Spleen (tissue), 11 donors: ENCODE results near the gene SLC5A6. TPM values are rescaled to one million over a fixed set of nuclear protein-coding genes. Genes with fewer than 3 reads are reported as not detected.

Experiments
- DNase-seq: peaks from one replicate; pipeline ENCODE4 v3.0.0-alpha.2; 2020
- H3K27ac ChIP-seq, 8 donors: fragments of 200-600 bp; sonication (generic) in 7 of 8; 1 replicate in 4 of 8; 2 replicates in 4 of 8; pipeline versions ENCODE4 v1.5.0 to v1.8.0; 2016 to 2021; ENCODE audit warnings: inconsistent platforms in 4 of 8, mild to moderate bottlenecking in 4 of 8, moderate library complexity in 1 of 8
- H3K27me3 ChIP-seq, 7 donors: fragments of 200-600 bp; sonication (generic) in 6 of 7; replicated peaks in 1 of 7; 1 replicate in 4 of 7; 2 replicates in 3 of 7; pipeline versions ENCODE4 v1.5.0 to v1.8.0; 2016 to 2021; ENCODE audit warnings: inconsistent platforms in 3 of 7, mild to moderate bottlenecking in 1 of 7
- H3K36me3 ChIP-seq, 6 donors: fragments of 200-600 bp; sonication (generic) in 5 of 6; 1 replicate in 4 of 6; 2 replicates in 2 of 6; pipeline versions ENCODE4 v1.5.0 to v1.8.0; 2016 to 2021; ENCODE audit warnings: inconsistent platforms in 2 of 6
- H3K4me1 ChIP-seq, 6 donors: fragments of 200-600 bp; sonication (generic) in 5 of 6; 1 replicate in 3 of 6; 2 replicates in 3 of 6; pipeline versions ENCODE4 v1.5.0 to v1.8.0; 2016 to 2021; ENCODE audit warnings: inconsistent platforms in 3 of 6
- H3K4me3 ChIP-seq, 8 donors: fragments of 200-600 bp; sonication (generic) in 7 of 8; 1 replicate in 4 of 8; 2 replicates in 4 of 8; pipeline versions ENCODE4 v1.5.0 to v1.8.0; 2016 to 2021; ENCODE audit warnings: inconsistent platforms in 4 of 8, mild to moderate bottlenecking in 4 of 8, moderate library complexity in 2 of 8
- H3K9me3 ChIP-seq, 8 donors: fragments of 200-600 bp; sonication (generic) in 7 of 8; 1 replicate in 4 of 8; 2 replicates in 4 of 8; pipeline versions ENCODE4 v1.5.0 to v1.8.0; 2016 to 2021; ENCODE audit warnings: inconsistent platforms in 4 of 8
- POLR2A ChIP-seq, 3 donors: fragments of 450-650 bp; IDR thresholded peaks; one replicate each; pipeline ENCODE4 v1.5.1; 2017; ENCODE audit warnings: antibody characterized with exemption in 3 of 3, mild to moderate bottlenecking in 1 of 3
- POLR2AphosphoS5 ChIP-seq, 3 donors: sonication (generic); formaldehyde crosslinking; IDR thresholded peaks; one replicate each; pipeline ENCODE4 v1.5.1; 2017; ENCODE audit warnings: antibody characterized with exemption in 3 of 3
- WGBS, 5 donors: extraction: QIAGEN DNeasy Blood & Tissue Kit in 3 of 5; methylation state at CpG; one replicate each; pipeline versions ENCODE4 v1.1.5 to v1.1.7; 2013 to 2018; 5-methylcytosine and 5-hydroxymethylcytosine counted together
- intact Hi-C: fragments of 100-400 bp; cut with DNase I; formaldehyde crosslinking; loops from one replicate; pipeline ENCODE4 v1.15.0; 2023; ENCODE audit warnings: low total_unique reads
- polyA plus RNA-seq, 3 donors: library from polyadenylated mRNA; stranded (reverse); fragments of 200-250 nt; gene quantifications; one replicate each; pipeline ENCODE4 v1.2.1, GENCODE V29; 2013
- total RNA-seq, 7 donors: library from RNA; depleted of rRNA in 3 of 7; stranded (reverse); fragments of >200 nt in 3 of 7; fragmentation: NEBNext Ultra II Directional in 4 of 7; extraction: Animal tissue kit (Norgen Biotek cat#: 25700) in 4 of 7; gene quantifications; one replicate each; pipeline versions ENCODE4 v1.1.0 to v1.2.1, GENCODE V29; 2016 to 2021
- TF ChIP-seq, protein P1 (sequence below), 11 experiments: fragments of 200-600 bp in 7 of 11; fragments of 450-650 bp in 4 of 11; sonication (generic) in 4 of 11; IDR thresholded peaks in 8 of 11; conservative IDR thresholded peaks in 3 of 11; 1 replicate in 7 of 11; 2 replicates in 4 of 11; pipeline versions ENCODE4 v1.4.0 to v1.8.0; 2016 to 2021; ENCODE audit warnings: antibody characterized with exemption in 11 of 11, inconsistent platforms in 4 of 11, mild to moderate bottlenecking in 1 of 11
- donor health status: healthy with polysubstance abuse.
- donor health status: DM: no; HTN: no; CAD: no; lungs with moderate emphysema.
- donor health status: DM: no; HTN: no; CAD: no.
- donor health status: Bipolar disorder and iron deficiency.
- donor health status: healthy.
- donor health status: DM: no; HTN: no; CAD: no.
- donor health status: DM: yes; HTN: yes; CAD: no.

Gene SLC5A6
- total and polyA plus RNA-seq, 10 donors: 11.9 to 33.3 (median 22.7) TPM

DNA sequence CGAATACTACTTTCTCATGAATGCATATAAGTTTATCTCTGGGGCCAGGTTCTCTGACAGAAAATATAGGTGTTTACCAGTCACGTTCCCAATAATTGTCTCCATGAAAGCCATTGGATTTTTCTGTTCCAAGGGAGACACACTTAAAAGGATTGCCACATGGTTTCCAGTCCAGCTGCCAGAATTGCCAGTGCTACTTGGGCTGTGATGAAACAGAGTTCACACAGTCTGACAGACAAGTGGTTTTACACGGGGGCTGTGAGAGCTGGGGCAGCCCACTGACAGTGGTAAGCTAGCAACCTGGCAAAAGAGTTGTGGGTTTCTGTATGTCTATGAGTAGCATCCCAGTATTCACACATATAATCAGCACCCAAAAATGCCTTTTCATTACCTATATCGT lies 28.0 kb downstream of the SLC5A6 start:
- Histone ChIP-seq H3K36me3 (no peaks in the 10 kb centered on the region), H3K27ac (peak overlapping the region in 6 of 8 donors; percentile 9 to 70 (median 60)), H3K4me3 (no peak overlapping the region), H3K27me3 (peaks cover 0 to 25% (median 0%) of the 10 kb centered on the region in 7 donors), H3K9me3 (no peaks in the 10 kb centered on the region), H3K4me1 (peaks cover 0 to 6% (median 0%) of the 10 kb centered on the region in 6 donors)
- intact Hi-C loops: no loop called here
- no peak for DNase-seq
- no peak for TF ChIP-seq POLR2AphosphoS5 (IDR thresholded peaks at IDR 0.05)
- no peak for TF ChIP-seq POLR2A (IDR thresholded peaks at IDR 0.05)
- TF ChIP-seq, protein P1, sequence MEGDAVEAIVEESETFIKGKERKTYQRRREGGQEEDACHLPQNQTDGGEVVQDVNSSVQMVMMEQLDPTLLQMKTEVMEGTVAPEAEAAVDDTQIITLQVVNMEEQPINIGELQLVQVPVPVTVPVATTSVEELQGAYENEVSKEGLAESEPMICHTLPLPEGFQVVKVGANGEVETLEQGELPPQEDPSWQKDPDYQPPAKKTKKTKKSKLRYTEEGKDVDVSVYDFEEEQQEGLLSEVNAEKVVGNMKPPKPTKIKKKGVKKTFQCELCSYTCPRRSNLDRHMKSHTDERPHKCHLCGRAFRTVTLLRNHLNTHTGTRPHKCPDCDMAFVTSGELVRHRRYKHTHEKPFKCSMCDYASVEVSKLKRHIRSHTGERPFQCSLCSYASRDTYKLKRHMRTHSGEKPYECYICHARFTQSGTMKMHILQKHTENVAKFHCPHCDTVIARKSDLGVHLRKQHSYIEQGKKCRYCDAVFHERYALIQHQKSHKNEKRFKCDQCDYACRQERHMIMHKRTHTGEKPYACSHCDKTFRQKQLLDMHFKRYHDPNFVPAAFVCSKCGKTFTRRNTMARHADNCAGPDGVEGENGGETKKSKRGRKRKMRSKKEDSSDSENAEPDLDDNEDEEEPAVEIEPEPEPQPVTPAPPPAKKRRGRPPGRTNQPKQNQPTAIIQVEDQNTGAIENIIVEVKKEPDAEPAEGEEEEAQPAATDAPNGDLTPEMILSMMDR (IDR thresholded peaks at IDR 0.05 in 8 of 11, conservative IDR thresholded peaks at IDR 0.05 in 3 of 11): no peak
- 64 to 82% (median 67%) methylated on average over 4 of the region's 4 CpGs for WGBS, 5 donors

DNA sequence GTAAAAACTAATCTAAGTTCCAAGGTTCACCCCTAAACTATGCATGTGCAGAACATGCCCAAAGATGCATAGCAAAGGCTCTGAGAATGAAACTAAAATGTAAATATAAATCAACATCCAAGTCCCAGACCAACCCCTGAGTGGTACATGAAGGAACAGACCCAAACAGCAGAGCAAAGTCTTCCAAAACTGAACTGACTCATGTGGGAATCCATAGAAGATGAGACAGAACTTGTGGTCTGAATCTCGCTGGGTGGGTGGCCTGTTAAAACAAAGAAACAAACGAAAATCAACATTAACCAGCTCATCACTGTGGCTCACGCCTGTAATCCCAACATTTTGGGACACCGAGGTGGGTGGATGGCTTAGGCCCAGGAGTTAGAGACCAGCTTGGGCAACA lies 29.7 kb downstream of the SLC5A6 start:
- TF ChIP-seq POLR2AphosphoS5 (IDR thresholded peaks at IDR 0.05): no peak
- no peak for TF ChIP-seq POLR2A (IDR thresholded peaks at IDR 0.05)
- peaks cover 0 to 42% (median 9%) of the 10 kb centered on the region in 7 donors for H3K27me3 ChIP-seq
- intact Hi-C loops: no loop called here
- H3K4me1 ChIP-seq: peaks cover 0 to 6% (median 0%) of the 10 kb centered on the region in 6 donors
- peak overlapping the region in 3 of 8 donors; percentile 5 to 70 (median 67) for H3K27ac ChIP-seq
- no peaks in the 10 kb centered on the region for H3K36me3 ChIP-seq
- 65 to 90% (median 74%) methylated on average over 4 of the region's 4 CpGs for WGBS, 5 donors
- DNase-seq: no peak
- H3K9me3 ChIP-seq: no peaks in the 10 kb centered on the region
- no peak overlapping the region for H3K4me3 ChIP-seq

- no peak for DNase-seq
- WGBS, 5 donors: 57 to 73% (median 65%) methylated on average over 3 of the region's 3 CpGs
- H3K27ac ChIP-seq: peak overlapping the region in 4 of 8 donors; percentile 17 to 51 (median 34)
- intact Hi-C loops: no loop called here
- no peaks in the 10 kb centered on the region for H3K9me3 ChIP-seq
- H3K27me3 ChIP-seq: peaks cover 0 to 47% (median 9%) of the 10 kb centered on the region in 7 donors
- TF ChIP-seq, protein P1 (IDR thresholded peaks at IDR 0.05 in 8 of 11, conservative IDR thresholded peaks at IDR 0.05 in 3 of 11): no peak
- TF ChIP-seq POLR2AphosphoS5 (IDR thresholded peaks at IDR 0.05) (no peak), POLR2A (IDR thresholded peaks at IDR 0.05) (no peak)
- H3K4me3 ChIP-seq: no peak overlapping the region
- peaks cover 0 to 4% (median 0%) of the 10 kb centered on the region in 6 donors for H3K4me1 ChIP-seq
- no peaks in the 10 kb centered on the region for H3K36me3 ChIP-seq
These were observed 32.6 kb downstream of the SLC5A6 start for GRCh38 chr2:27179344-27180000.

DNA sequence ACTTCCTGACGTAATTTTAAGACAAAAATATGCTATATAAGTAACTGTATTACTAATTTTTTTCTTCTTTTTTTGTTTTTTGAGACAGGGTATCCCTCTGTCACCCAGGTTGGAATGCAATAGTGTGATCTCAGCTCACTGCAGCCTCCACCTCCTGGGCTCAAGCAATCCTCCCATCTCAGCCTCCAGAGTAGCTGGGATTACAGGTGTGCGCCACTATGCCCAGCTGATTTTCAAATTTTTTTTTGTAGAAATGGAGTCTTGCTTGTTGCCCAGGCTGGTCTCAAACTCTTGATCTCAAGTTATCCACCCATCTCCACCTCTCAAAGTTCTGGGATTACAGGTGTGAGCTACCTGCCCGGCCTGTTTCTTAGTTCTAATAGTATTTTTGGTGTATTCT lies 33.6 kb downstream of the SLC5A6 start:
- no peaks in the 10 kb centered on the region for H3K36me3 ChIP-seq
- 83 to 92% (median 87%) methylated on average over 3 of the region's 3 CpGs for WGBS, 5 donors
- H3K9me3 ChIP-seq: no peaks in the 10 kb centered on the region
- no peak overlapping the region for H3K27ac ChIP-seq
- no peak overlapping the region for H3K4me3 ChIP-seq
- no peak for DNase-seq
- no peak for TF ChIP-seq POLR2A (IDR thresholded peaks at IDR 0.05)
- TF ChIP-seq POLR2AphosphoS5 (IDR thresholded peaks at IDR 0.05): no peak
- TF ChIP-seq, protein P1 (IDR thresholded peaks at IDR 0.05 in 8 of 11, conservative IDR thresholded peaks at IDR 0.05 in 3 of 11): no peak
- H3K4me1 ChIP-seq: peaks cover 0 to 3% (median 0%) of the 10 kb centered on the region in 6 donors
- intact Hi-C loops: no loop called here
- peaks cover 0 to 47% (median 9%) of the 10 kb centered on the region in 7 donors for H3K27me3 ChIP-seq
